ENCODE measurements around the gene ACADM.
"Not testable (repeated sequence)": the region's sequence is repeated elsewhere in the genome, so short reads cannot be mapped to it uniquely, and the experiment has no call there.

DNA sequence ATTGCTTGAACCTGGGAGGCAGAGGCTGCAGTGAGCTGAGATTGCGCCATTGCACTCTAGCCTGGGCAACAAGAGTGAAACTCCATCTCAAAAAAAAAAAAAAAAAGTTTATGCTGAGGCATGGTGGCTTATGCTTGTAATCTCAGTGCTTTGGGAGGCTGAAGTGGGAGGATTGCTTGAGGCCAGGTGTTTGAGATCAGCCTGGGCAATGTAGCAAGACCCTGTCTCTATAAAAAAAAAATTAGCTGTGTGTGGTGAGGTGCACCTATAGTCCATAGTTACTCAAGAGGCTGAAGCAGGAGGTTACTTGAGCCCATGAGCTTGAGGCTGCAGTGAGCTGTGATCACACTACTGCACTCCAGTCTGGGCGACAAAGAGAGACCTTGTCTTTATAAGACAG is 77.0 kb downstream of the ACADM start:
- TF ChIP-seq, protein P1, sequence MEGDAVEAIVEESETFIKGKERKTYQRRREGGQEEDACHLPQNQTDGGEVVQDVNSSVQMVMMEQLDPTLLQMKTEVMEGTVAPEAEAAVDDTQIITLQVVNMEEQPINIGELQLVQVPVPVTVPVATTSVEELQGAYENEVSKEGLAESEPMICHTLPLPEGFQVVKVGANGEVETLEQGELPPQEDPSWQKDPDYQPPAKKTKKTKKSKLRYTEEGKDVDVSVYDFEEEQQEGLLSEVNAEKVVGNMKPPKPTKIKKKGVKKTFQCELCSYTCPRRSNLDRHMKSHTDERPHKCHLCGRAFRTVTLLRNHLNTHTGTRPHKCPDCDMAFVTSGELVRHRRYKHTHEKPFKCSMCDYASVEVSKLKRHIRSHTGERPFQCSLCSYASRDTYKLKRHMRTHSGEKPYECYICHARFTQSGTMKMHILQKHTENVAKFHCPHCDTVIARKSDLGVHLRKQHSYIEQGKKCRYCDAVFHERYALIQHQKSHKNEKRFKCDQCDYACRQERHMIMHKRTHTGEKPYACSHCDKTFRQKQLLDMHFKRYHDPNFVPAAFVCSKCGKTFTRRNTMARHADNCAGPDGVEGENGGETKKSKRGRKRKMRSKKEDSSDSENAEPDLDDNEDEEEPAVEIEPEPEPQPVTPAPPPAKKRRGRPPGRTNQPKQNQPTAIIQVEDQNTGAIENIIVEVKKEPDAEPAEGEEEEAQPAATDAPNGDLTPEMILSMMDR (conservative IDR thresholded peaks at IDR 0.05; ENCODE audit: low read depth in 2 of 2): not testable (repeated sequence)
- not testable (repeated sequence) for TF ChIP-seq EZH2phosphoT487 (IDR thresholded peaks at IDR 0.05; ENCODE audit: unreplicated experiment); POLR2AphosphoS5 (IDR thresholded peaks at IDR 0.05; ENCODE audit: low read depth)
- TF ChIP-seq, protein P2, sequence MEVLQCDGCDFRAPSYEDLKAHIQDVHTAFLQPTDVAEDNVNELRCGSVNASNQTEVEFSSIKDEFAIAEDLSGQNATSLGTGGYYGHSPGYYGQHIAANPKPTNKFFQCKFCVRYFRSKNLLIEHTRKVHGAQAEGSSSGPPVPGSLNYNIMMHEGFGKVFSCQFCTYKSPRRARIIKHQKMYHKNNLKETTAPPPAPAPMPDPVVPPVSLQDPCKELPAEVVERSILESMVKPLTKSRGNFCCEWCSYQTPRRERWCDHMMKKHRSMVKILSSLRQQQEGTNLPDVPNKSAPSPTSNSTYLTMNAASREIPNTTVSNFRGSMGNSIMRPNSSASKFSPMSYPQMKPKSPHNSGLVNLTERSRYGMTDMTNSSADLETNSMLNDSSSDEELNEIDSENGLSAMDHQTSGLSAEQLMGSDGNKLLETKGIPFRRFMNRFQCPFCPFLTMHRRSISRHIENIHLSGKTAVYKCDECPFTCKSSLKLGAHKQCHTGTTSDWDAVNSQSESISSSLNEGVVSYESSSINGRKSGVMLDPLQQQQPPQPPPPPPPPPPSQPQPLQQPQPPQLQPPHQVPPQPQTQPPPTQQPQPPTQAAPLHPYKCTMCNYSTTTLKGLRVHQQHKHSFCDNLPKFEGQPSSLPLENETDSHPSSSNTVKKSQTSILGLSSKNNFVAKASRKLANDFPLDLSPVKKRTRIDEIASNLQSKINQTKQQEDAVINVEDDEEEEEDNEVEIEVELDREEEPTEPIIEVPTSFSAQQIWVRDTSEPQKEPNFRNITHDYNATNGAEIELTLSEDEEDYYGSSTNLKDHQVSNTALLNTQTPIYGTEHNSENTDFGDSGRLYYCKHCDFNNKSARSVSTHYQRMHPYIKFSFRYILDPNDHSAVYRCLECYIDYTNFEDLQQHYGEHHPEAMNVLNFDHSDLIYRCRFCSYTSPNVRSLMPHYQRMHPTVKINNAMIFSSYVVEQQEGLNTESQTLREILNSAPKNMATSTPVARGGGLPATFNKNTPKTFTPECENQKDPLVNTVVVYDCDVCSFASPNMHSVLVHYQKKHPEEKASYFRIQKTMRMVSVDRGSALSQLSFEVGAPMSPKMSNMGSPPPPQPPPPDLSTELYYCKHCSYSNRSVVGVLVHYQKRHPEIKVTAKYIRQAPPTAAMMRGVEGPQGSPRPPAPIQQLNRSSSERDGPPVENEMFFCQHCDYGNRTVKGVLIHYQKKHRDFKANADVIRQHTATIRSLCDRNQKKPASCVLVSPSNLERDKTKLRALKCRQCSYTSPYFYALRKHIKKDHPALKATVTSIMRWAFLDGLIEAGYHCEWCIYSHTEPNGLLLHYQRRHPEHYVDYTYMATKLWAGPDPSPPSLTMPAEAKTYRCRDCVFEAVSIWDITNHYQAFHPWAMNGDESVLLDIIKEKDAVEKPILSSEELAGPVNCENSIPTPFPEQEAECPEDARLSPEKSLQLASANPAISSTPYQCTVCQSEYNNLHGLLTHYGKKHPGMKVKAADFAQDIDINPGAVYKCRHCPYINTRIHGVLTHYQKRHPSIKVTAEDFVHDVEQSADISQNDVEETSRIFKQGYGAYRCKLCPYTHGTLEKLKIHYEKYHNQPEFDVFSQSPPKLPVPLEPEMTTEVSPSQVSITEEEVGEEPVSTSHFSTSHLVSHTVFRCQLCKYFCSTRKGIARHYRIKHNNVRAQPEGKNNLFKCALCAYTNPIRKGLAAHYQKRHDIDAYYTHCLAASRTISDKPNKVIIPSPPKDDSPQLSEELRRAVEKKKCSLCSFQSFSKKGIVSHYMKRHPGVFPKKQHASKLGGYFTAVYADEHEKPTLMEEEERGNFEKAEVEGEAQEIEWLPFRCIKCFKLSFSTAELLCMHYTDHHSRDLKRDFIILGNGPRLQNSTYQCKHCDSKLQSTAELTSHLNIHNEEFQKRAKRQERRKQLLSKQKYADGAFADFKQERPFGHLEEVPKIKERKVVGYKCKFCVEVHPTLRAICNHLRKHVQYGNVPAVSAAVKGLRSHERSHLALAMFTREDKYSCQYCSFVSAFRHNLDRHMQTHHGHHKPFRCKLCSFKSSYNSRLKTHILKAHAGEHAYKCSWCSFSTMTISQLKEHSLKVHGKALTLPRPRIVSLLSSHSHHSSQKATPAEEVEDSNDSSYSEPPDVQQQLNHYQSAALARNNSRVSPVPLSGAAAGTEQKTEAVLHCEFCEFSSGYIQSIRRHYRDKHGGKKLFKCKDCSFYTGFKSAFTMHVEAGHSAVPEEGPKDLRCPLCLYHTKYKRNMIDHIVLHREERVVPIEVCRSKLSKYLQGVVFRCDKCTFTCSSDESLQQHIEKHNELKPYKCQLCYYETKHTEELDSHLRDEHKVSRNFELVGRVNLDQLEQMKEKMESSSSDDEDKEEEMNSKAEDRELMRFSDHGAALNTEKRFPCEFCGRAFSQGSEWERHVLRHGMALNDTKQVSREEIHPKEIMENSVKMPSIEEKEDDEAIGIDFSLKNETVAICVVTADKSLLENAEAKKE (CRISPR knock-in tag; IDR thresholded peaks at IDR 0.05): not testable (repeated sequence)
